NB4 (cell line): ENCODE data around the gene KRTAP10-10.

Experiments used
- MYC ChIP-seq: IDR thresholded peaks from 2 replicates; pipeline ENCODE4 v1.6.1; 2011; ENCODE audit warnings: low read depth, low read length
- POLR2A ChIP-seq: IDR thresholded peaks from 2 replicates; pipeline ENCODE4 v1.6.1; 2011; ENCODE audit warnings: mild to moderate bottlenecking; ENCODE audit not compliant: insufficient read length; ENCODE audit errors: extremely low read depth
- TF ChIP-seq, protein P1 (sequence below): IDR thresholded peaks from one replicate; pipeline ENCODE4 v1.5.1; 2012; ENCODE audit warnings: low read depth, low read length
- TF ChIP-seq, protein P2 (sequence below): IDR thresholded peaks from 2 replicates; pipeline ENCODE4 v1.6.1; 2011; ENCODE audit warnings: low read depth, low read length

DNA sequence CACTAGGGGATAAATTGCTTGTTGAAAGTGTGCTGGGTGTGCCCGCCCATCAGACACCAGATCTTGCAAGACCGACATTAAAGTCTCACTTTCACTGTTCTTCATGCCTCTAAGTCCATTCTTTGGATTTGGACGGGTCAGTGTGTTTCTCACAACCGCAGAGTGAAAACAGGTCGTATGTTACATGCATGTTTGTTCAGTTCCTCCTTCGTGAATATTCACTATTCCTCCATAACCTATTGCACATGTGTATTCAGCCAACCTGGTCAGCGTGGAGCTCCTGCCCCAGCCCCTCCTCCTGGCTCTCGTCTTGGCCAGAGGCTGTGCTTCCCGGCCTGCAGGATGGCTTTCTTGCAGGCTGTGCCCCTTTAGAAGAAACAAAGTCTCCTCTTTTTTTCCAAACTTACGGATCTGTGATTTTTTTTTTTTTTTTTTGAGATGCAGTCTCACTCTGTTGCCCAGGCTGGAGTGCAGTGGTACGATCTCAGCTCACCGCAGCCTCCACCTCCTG, 42.7 kb upstream of the KRTAP10-10 start:
- TF ChIP-seq, protein P1, sequence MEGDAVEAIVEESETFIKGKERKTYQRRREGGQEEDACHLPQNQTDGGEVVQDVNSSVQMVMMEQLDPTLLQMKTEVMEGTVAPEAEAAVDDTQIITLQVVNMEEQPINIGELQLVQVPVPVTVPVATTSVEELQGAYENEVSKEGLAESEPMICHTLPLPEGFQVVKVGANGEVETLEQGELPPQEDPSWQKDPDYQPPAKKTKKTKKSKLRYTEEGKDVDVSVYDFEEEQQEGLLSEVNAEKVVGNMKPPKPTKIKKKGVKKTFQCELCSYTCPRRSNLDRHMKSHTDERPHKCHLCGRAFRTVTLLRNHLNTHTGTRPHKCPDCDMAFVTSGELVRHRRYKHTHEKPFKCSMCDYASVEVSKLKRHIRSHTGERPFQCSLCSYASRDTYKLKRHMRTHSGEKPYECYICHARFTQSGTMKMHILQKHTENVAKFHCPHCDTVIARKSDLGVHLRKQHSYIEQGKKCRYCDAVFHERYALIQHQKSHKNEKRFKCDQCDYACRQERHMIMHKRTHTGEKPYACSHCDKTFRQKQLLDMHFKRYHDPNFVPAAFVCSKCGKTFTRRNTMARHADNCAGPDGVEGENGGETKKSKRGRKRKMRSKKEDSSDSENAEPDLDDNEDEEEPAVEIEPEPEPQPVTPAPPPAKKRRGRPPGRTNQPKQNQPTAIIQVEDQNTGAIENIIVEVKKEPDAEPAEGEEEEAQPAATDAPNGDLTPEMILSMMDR: no peak
- no peak for TF ChIP-seq MYC
- TF ChIP-seq POLR2A: no peak
- TF ChIP-seq, protein P2, sequence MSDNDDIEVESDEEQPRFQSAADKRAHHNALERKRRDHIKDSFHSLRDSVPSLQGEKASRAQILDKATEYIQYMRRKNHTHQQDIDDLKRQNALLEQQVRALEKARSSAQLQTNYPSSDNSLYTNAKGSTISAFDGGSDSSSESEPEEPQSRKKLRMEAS: no peak
